K562 (cell line): Measurements from ENCODE around the gene LMTK2. TPM values are rescaled to one million over a fixed set of nuclear protein-coding genes. Genes with fewer than 3 reads are reported as not detected.

Experiments
- ATAC-seq: fragments of 200-7000 bp; cut with Tn5 transposase; 3 replicates; pipeline ENCODE4 v1.9.1; 2020; ENCODE audit warnings: moderate library complexity
- BruUV-seq: library from RNA; stranded (reverse); fragments of 400-500 nt; replicated peaks from 2 replicates; lab custom pipeline; 2021; lab: Mats Ljungman, UMichigan
- CTCF ChIA-PET: fragments of 300-600 bp; formaldehyde crosslinking; extraction: SDS; loops from one replicate; lab custom pipeline; 2021; ENCODE audit warnings: low intra/inter-chr PET ratio; lab: Yijun Ruan, JAX
- POLR2A ChIA-PET: fragments of 300-600, 350-650 bp; sonication (Branson Sonifier 250); formaldehyde crosslinking; extraction: SDS; loops from one replicate; lab custom pipeline; 2021; ENCODE audit warnings: antibody characterized with exemption, inconsistent platforms; lab: Yijun Ruan, JAX
- DNase-seq, 4 experiments: peaks; one replicate each; pipeline versions ENCODE4 v3.0.0 to v3.0.0-alpha.2; 2011 to 2018; ENCODE audit warnings: low spot score in 3 of 4, mixed read lengths in 3 of 4; ENCODE audit errors: extremely low read depth in 1 of 4
- FAIRE-seq: peaks from 2 replicates; lab custom pipeline; 2011; peaks lifted over from hg19 to GRCh38; lab: Jason Lieb, UNC
- H2AFZ ChIP-seq: 2 replicates; pipeline ENCODE4 v1.6.0; 2011; ENCODE audit warnings: low read depth, low read length, control low read depth, inconsistent platforms
- H3K27ac ChIP-seq: fragments of 200-600 bp; 3 replicates; pipeline ENCODE4 v1.8.0; 2011; ENCODE audit warnings: low read depth, mild to moderate bottlenecking, control low read depth, inconsistent platforms, low read length, moderate library complexity, mixed read lengths; ENCODE audit errors: extremely low read depth
- H3K27me3 ChIP-seq, 2 experiments: fragments of 300-600 bp in 1 of 2; 2 replicates in 1 of 2; 3 replicates in 1 of 2; pipeline versions ENCODE4 v1.6.0 to v1.8.0; 2011; ENCODE audit warnings: inconsistent platforms in 2 of 2, low read length in 2 of 2, mild to moderate bottlenecking in 1 of 2, mixed read lengths in 1 of 2, moderate library complexity in 1 of 2; ENCODE audit not compliant: control insufficient read depth in 2 of 2, insufficient read depth in 2 of 2
- H3K36me3 ChIP-seq: fragments of 300-600 bp; 3 replicates; pipeline ENCODE4 v1.8.0; 2011; ENCODE audit warnings: mild to moderate bottlenecking, low read length, inconsistent platforms; ENCODE audit not compliant: control insufficient read depth, insufficient read depth
- H3K4me1 ChIP-seq, 2 experiments: fragments of 200-600 bp in 1 of 2; replicated peaks in 1 of 2; 2 replicates in 1 of 2; 3 replicates in 1 of 2; pipeline versions ENCODE4 v1.5.1 to v1.8.0; 2011; ENCODE audit warnings: inconsistent platforms in 2 of 2, low read length in 2 of 2, mild to moderate bottlenecking in 1 of 2, mixed read lengths in 1 of 2, moderate library complexity in 1 of 2; ENCODE audit not compliant: control insufficient read depth in 2 of 2, insufficient read depth in 2 of 2
- H3K4me2 ChIP-seq: 2 replicates; pipeline ENCODE4 v1.6.1; 2011; ENCODE audit warnings: low read length, control low read depth, inconsistent platforms, mixed read lengths; ENCODE audit not compliant: insufficient read depth
- H3K4me3 ChIP-seq: fragments of 200-600 bp; sonication (generic), shearing (Covaris generic); 2 replicates; pipeline ENCODE4 v1.5.1; 2016; ENCODE audit warnings: control low read depth, inconsistent platforms
- H3K79me2 ChIP-seq: fragments of 200-600 bp; 3 replicates; pipeline ENCODE4 v1.8.0; 2011; ENCODE audit warnings: low read length, inconsistent platforms; ENCODE audit not compliant: control insufficient read depth, insufficient read depth
- H3K9ac ChIP-seq, 2 experiments: 2 replicates each; pipeline versions ENCODE4 v1.6.0 to v1.6.1; 2011; ENCODE audit warnings: low read depth in 2 of 2, low read length in 2 of 2, control low read depth in 1 of 2, inconsistent platforms in 1 of 2, mild to moderate bottlenecking in 1 of 2, mixed read lengths in 1 of 2; ENCODE audit not compliant: insufficient read depth in 1 of 2
- H3K9me1 ChIP-seq: one replicate; pipeline ENCODE4 v1.6.0; 2011; ENCODE audit warnings: inconsistent platforms, mild to moderate bottlenecking, low read length, moderate library complexity; ENCODE audit not compliant: control insufficient read depth, insufficient read depth
- H3K9me3 ChIP-seq: replicated peaks from 2 replicates; pipeline ENCODE4 v1.5.1; 2011; ENCODE audit warnings: low read depth, low read length, inconsistent platforms; ENCODE audit not compliant: control insufficient read depth, insufficient read depth
- H4K20me1 ChIP-seq: replicated peaks from 2 replicates; pipeline ENCODE4 v1.6.1; 2011; ENCODE audit warnings: low read length, inconsistent platforms, mixed read lengths; ENCODE audit not compliant: control insufficient read depth, insufficient read depth
- POLR2G ChIP-seq: fragments of 200-400 bp; formaldehyde crosslinking; IDR thresholded peaks from 2 replicates; pipeline ENCODE4 v1.6.1; 2017; ENCODE audit warnings: low read depth, mild to moderate bottlenecking, antibody characterized with exemption, low read length, moderate library complexity
- SOX6 ChIP-seq: fragments of 450-650 bp; IDR thresholded peaks from 2 replicates; pipeline ENCODE4 v1.6.1; 2014; ENCODE audit warnings: mild to moderate bottlenecking
- TCF7L2 ChIP-seq: fragments of 150-350 bp; IDR thresholded peaks from 2 replicates; pipeline ENCODE4 v1.6.1; 2016; ENCODE audit warnings: low read depth, mild to moderate bottlenecking, low read length, moderate library complexity
- ZBTB9 ChIP-seq: fragments of 450-650 bp; formaldehyde crosslinking; IDR thresholded peaks from 2 replicates; pipeline ENCODE4 v1.4.0; 2020; ENCODE audit warnings: mild to moderate bottlenecking, moderate library complexity
- ZC3H11A ChIP-seq: IDR thresholded peaks from 2 replicates; pipeline ENCODE4 v1.6.1; 2012; ENCODE audit warnings: low read depth, low read length, improper control_type of control experiment
- WGBS: fragments of 100-300 bp; shearing (Covaris generic); methylation state at CpG from one replicate; pipeline ENCODE4 v1.1.6; 2016; ENCODE audit warnings: low coverage, mixed read lengths; ENCODE audit not compliant: insufficient coverage; ENCODE audit errors: missing lambda C conversion rate; 5-methylcytosine and 5-hydroxymethylcytosine counted together
- in situ Hi-C: fragments of 300-500 bp; cut with MboI; formaldehyde crosslinking; loops from 4 replicates; pipeline ENCODE4 v1.15.0; 2018; ENCODE audit warnings: inconsistent platforms, mixed read lengths
- intact Hi-C: fragments of 100-400 bp; cut with micrococcal nuclease; formaldehyde crosslinking; loops from 2 replicates; pipeline ENCODE4 v1.14.2; 2022
- polyA plus RNA-seq, 8 experiments: library from polyadenylated mRNA; depleted of rRNA in 4 of 8; stranded (reverse) in 5 of 8; unstranded in 3 of 8; fragments of >200 nt; fragmentation: Nextera tagmentation in 2 of 8; fragmentation: Illumina TruSeq in 1 of 8; extraction: Ambion mirVana in 2 of 8; extraction: Trizol in 1 of 8; gene quantifications; 2 replicates each; pipeline versions ENCODE4 v1.2.1 to v1.2.3, GENCODE V29; 2011 to 2014; ENCODE audit warnings: inconsistent platforms in 1 of 8, missing spikeins in 1 of 8
- total RNA-seq, 7 experiments: library from RNA; depleted of rRNA in 6 of 7; stranded (reverse); fragments of >200 nt in 6 of 7; fragmentation: Illumina TruSeq in 2 of 7; extraction: Trizol in 2 of 7; gene quantifications; 2 replicates each; pipeline versions ENCODE4 v1.2.1 to v1.2.3, GENCODE V29; 2011 to 2021; ENCODE audit warnings: low replicate concordance in 1 of 7
- TF ChIP-seq, protein P1 (sequence below), 2 experiments: fragments of 200-800 bp in 1 of 2; sonication (Bioruptor generic) in 1 of 2; sonication (generic) in 1 of 2; formaldehyde crosslinking in 1 of 2; IDR thresholded peaks in 1 of 2; conservative IDR thresholded peaks in 1 of 2; 2 replicates each; pipeline versions ENCODE4 v1.5.0 to v1.6.1; 2016 to 2020; ENCODE audit warnings: missing compliant biosample characterization in 1 of 2, missing genetic modification characterization in 1 of 2, missing genetic modification reagents in 1 of 2
- TF ChIP-seq, protein P2 (sequence below), 3 experiments: IDR thresholded peaks in 2 of 3; conservative IDR thresholded peaks in 1 of 3; 2 replicates each; pipeline ENCODE4 v1.5.1; 2011 to 2012; ENCODE audit warnings: low read length in 3 of 3, mild to moderate bottlenecking in 3 of 3, control low read depth in 2 of 3, improper control_type of control experiment in 1 of 3, inconsistent platforms in 1 of 3, low read depth in 1 of 3, mixed read lengths in 1 of 3, moderate library complexity in 1 of 3; ENCODE audit not compliant: insufficient read depth in 2 of 3

The LMTK2 gene
- total and polyA plus RNA-seq, 9 of the 15 experiments (the other 6 are each of a cell fraction or from before 2014, with no cell fraction given): 0.78 to 16.4 (median 6.3) TPM

GRCh38 chr7:98252425-98253054 is 145.9 kb downstream of the LMTK2 start (continued):
- TF ChIP-seq, protein P1, sequence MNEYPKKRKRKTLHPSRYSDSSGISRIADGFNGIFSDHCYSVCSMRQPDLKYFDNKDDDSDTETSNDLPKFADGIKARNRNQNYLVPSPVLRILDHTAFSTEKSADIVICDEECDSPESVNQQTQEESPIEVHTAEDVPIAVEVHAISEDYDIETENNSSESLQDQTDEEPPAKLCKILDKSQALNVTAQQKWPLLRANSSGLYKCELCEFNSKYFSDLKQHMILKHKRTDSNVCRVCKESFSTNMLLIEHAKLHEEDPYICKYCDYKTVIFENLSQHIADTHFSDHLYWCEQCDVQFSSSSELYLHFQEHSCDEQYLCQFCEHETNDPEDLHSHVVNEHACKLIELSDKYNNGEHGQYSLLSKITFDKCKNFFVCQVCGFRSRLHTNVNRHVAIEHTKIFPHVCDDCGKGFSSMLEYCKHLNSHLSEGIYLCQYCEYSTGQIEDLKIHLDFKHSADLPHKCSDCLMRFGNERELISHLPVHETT (CRISPR knock-in tag; conservative IDR thresholded peaks at IDR 0.05 in 1 of 2, IDR thresholded peaks at IDR 0.05 in 1 of 2): peak in 1 of 2 experiments; percentile 32; a peak in 1 of 4 replicates
- peak; percentile 82; the same call in 1 of the 2 replicates for TF ChIP-seq POLR2G

DNA sequence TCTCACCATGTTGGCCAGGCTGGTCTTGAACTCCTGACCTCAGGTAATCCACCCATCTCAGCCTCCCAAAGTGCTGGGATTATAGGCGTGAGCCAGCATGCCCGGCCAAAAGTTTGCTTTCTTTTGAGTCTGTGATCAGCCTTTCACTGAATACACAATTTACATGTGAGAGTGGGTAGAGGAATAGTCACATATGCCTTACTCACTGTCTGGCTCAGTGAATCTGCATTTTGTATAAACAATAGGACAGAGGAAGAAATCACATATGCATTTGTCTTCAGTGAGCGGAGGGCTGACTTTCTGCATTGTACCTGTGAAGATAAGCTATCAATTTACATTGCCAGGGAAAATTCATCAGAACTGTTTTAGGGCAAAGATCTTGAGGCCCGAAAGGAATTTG is 147.9 kb downstream of the LMTK2 start:
- H3K9me3 ChIP-seq: no peaks in the 10 kb centered on the region
- H3K27me3 ChIP-seq: no peaks in the 10 kb centered on the region
- peaks cover 21% of the 10 kb centered on the region for H3K79me2 ChIP-seq
- H3K9me1 ChIP-seq: no peaks in the 10 kb centered on the region
- H3K4me2 ChIP-seq: no peak overlapping the region
- no peak for TF ChIP-seq ZBTB9 (CRISPR knock-in tag)
- no peak for TF ChIP-seq SOX6
- no peak for TF ChIP-seq TCF7L2
- TF ChIP-seq, protein P2, sequence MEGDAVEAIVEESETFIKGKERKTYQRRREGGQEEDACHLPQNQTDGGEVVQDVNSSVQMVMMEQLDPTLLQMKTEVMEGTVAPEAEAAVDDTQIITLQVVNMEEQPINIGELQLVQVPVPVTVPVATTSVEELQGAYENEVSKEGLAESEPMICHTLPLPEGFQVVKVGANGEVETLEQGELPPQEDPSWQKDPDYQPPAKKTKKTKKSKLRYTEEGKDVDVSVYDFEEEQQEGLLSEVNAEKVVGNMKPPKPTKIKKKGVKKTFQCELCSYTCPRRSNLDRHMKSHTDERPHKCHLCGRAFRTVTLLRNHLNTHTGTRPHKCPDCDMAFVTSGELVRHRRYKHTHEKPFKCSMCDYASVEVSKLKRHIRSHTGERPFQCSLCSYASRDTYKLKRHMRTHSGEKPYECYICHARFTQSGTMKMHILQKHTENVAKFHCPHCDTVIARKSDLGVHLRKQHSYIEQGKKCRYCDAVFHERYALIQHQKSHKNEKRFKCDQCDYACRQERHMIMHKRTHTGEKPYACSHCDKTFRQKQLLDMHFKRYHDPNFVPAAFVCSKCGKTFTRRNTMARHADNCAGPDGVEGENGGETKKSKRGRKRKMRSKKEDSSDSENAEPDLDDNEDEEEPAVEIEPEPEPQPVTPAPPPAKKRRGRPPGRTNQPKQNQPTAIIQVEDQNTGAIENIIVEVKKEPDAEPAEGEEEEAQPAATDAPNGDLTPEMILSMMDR (IDR thresholded peaks at IDR 0.05 in 2 of 3, conservative IDR thresholded peaks at IDR 0.05 in 1 of 3; ENCODE audit: insufficient read depth in 2 of 3, low read depth in 1 of 3, low read length in 3 of 3): no peak
- no peak for TF ChIP-seq ZC3H11A
- in situ Hi-C loops (no loop called here), intact Hi-C loops (no loop called here)
- H3K27ac ChIP-seq: peak overlapping the region; percentile 33; the same call in 1 of the 3 replicates
- H4K20me1 ChIP-seq: no peaks in the 10 kb centered on the region
- no peak for DNase-seq
- WGBS: 77% methylated on average over 4 of the region's 4 CpGs
- no peak overlapping the region for H2AFZ ChIP-seq
- no peak for FAIRE-seq
- no peak overlapping the region for H3K4me3 ChIP-seq
- CTCF ChIA-PET: no interaction called here
- POLR2A ChIA-PET: interaction anchor here (1.1 kb wide), 1 partner anchor 19 kb away, joined by 3 read pairs; no protein-coding TSS in a partner anchor
- H3K36me3 ChIP-seq: peaks cover 4% of the 10 kb centered on the region; the same call in 1 of the 3 replicates
- no TSS peak for BruUV-seq
- peaks cover 10 to 23% of the 10 kb centered on the region in 2 experiments; a peak in 4 of 5 replicates for H3K4me1 ChIP-seq
- H3K9ac ChIP-seq: no peak overlapping the region
- no peak for ATAC-seq
